Fibroblast of pulmonary artery (primary cell): ENCODE results near the gene IRF2BPL.

Source experiments
- DNase-seq: peaks from one replicate; pipeline ENCODE4 v3.0.0-alpha.2; 2010; ENCODE audit warnings: low read depth
- H3K4me3 ChIP-seq: replicated peaks from 2 replicates; pipeline ENCODE4 v1.5.1; 2011; ENCODE audit warnings: low read depth, mild to moderate bottlenecking, control low read depth, low read length, moderate library complexity
- TF ChIP-seq, protein P1 (sequence below): IDR thresholded peaks from 2 replicates; pipeline ENCODE4 v1.5.1; 2011; ENCODE audit warnings: mild to moderate bottlenecking, control low read depth, low read length, inconsistent platforms; ENCODE audit errors: missing control alignments

IRF2BPL gene

GRCh38 chr14:77002335-77002734 lies 26.2 kb downstream of the IRF2BPL start:
- TF ChIP-seq, protein P1, sequence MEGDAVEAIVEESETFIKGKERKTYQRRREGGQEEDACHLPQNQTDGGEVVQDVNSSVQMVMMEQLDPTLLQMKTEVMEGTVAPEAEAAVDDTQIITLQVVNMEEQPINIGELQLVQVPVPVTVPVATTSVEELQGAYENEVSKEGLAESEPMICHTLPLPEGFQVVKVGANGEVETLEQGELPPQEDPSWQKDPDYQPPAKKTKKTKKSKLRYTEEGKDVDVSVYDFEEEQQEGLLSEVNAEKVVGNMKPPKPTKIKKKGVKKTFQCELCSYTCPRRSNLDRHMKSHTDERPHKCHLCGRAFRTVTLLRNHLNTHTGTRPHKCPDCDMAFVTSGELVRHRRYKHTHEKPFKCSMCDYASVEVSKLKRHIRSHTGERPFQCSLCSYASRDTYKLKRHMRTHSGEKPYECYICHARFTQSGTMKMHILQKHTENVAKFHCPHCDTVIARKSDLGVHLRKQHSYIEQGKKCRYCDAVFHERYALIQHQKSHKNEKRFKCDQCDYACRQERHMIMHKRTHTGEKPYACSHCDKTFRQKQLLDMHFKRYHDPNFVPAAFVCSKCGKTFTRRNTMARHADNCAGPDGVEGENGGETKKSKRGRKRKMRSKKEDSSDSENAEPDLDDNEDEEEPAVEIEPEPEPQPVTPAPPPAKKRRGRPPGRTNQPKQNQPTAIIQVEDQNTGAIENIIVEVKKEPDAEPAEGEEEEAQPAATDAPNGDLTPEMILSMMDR, result no peak
- no peak overlapping the region for H3K4me3 ChIP-seq
- no peak for DNase-seq

DNA sequence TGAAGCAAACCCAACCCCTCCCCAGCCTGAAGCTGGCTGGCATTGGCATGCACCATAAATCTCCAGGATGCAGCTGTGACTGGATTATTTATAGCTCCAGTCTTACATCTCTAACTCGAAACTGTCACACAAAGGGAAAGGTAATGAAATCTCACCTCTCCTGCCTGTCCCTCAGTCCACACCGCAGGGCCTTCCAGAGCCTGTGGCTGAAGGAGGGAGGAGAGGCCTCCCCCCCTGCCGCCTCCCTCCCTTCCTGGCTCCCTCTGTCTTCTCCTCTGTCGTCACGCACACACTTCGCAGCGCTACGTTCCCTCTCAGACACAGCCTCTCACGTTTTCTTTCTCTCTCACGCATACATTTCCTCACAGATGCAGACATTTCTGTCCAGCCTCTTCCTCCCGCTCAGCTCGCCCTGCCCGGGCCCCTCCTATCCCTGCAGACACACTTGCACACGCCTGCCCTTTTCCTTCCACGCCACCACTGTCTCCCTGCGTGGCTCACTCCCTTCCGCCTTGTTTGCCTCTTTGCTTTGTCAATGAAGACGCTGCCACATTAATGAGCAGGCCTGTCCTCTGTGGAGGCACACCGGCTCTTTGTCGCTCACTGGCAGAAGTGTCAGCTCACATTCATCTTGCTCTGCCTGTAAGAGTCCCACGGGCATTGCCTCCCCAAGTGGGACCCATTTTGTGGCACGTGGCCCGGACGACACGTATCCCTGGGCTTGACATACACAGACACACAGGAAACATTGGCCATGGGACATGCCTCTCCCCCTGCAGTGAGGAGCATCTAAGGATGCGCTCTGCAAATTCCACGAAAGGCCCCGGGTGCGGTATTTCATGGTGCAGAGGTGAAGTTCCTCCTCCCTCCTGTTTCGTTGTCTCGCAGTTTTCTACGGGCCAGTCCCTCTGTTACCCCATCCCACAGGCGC lies 27.9 kb downstream of the IRF2BPL start:
- TF ChIP-seq, protein P1, result no peak
- peak; percentile 72 for DNase-seq
- H3K4me3 ChIP-seq, result no peak overlapping the region

DNA sequence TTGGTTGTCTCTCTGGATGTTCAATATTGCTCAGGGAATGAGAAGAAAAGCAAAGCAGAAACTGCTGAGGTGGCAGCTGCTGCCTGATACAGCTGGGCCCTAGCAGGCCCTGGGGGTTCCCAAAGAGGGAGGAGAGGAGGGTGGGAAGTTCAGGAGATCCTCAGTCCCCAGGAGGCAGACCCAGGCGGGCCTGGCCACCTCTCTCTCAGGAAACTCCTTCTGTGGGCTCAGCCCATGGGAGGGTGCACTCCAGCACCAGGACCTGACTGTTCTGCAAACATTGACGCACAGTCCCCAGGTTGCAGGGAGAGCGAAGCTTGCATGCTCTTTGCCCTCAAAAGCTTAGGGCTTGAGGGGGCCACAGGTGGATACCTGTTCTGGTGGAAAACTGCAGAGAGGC lies 29.6 kb downstream of the IRF2BPL start:
- H3K4me3 ChIP-seq, result no peak overlapping the region
- DNase-seq, result no peak
- TF ChIP-seq, protein P1, result no peak

DNA sequence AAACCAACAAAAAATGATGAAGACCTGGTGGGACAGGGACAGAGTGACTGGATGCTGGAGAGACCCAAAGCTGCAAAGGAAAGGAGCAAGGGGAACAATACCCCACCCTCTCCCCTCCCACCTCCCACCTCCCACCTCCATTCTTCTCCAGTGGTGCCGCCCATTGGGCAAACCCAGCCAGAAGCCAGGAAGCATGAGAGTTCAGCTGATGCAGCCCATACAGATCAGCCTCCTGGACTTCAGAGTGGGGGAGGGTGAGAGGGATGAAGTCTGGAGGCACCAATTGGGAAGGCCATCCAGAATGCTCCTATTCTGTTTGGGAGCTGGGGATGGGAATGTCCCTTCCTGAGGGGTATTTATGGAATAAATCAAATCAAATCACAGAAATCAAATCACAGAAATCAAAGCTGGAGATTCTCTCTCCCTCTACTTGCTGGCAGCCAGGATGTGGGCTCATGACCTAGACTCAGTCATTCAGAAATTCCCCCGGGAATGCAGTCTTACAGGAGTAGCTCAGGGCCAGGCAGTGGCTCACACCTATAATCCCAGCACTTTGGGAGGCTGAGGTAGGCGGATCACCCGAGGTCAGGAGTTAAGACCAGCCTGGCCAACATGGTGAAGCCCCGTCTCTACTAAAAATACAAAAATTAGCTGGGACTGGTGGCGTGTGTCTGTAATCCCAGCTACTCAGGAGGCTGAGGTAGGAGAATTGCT lies 31.1 kb downstream of the IRF2BPL start:
- DNase-seq, result no peak
- TF ChIP-seq, protein P1, result no peak
- H3K4me3 ChIP-seq, result no peak overlapping the region

- TF ChIP-seq, protein P1, result no peak
- H3K4me3 ChIP-seq, result no peak overlapping the region
- DNase-seq, result no peak
Measured at GRCh38 chr14:76996563-76997146, 31.9 kb downstream of the IRF2BPL start.

GRCh38 chr14:76995279-76996035 lies 33.1 kb downstream of the IRF2BPL start:
- no peak overlapping the region for H3K4me3 ChIP-seq
- TF ChIP-seq, protein P1, result no peak
- DNase-seq, result no peak
